Peyer's patch (tissue), 4 donors: ENCODE data around the gene CPLANE2. TPM values are rescaled to one million over a fixed set of nuclear protein-coding genes. Genes with fewer than 3 reads are reported as not detected.
"Not testable (repeated sequence)": the region's sequence is repeated elsewhere in the genome, so short reads cannot be mapped to it uniquely, and the experiment has no call there.

Source experiments
- DNase-seq, 3 donors: peaks; one replicate each; pipeline ENCODE4 v3.0.0-alpha.2; 2017 to 2019
- H3K27ac ChIP-seq, 4 donors: fragments of 200-600 bp; sonication (generic); one replicate each; pipeline ENCODE4 v1.5.1; 2016 to 2019
- H3K27me3 ChIP-seq, 2 donors: fragments of 200-600 bp; sonication (generic); one replicate each; pipeline ENCODE4 v1.5.1; 2019
- H3K36me3 ChIP-seq, 3 donors: fragments of 200-600 bp; sonication (generic); one replicate each; pipeline ENCODE4 v1.5.1; 2016 to 2019
- H3K4me1 ChIP-seq, 4 donors: fragments of 200-600 bp; sonication (generic); one replicate each; pipeline ENCODE4 v1.5.1; 2016 to 2019
- H3K4me3 ChIP-seq, 4 donors: fragments of 200-600 bp; sonication (generic); 1 replicate in 3 of 4; 2 replicates in 1 of 4; pipeline ENCODE4 v1.5.1; 2016 to 2019; ENCODE audit warnings: mild to moderate bottlenecking in 1 of 4
- H3K9me3 ChIP-seq, 4 donors: fragments of 200-600 bp; sonication (generic); one replicate each; pipeline ENCODE4 v1.5.1; 2016 to 2019; ENCODE audit warnings: mild to moderate bottlenecking in 1 of 4
- POLR2A ChIP-seq, 2 donors: fragments of 450-650 bp; IDR thresholded peaks; one replicate each; pipeline ENCODE4 v1.5.1; 2017; ENCODE audit warnings: antibody characterized with exemption in 2 of 2, mild to moderate bottlenecking in 2 of 2, moderate library complexity in 2 of 2
- total RNA-seq, 4 donors: library from RNA; depleted of rRNA; stranded (reverse); fragments of >200 nt; gene quantifications; one replicate each; pipeline ENCODE4 v1.1.0, GENCODE V29; 2016
- TF ChIP-seq, protein P1 (sequence below), 6 experiments: fragments of 450-650 bp in 4 of 6; fragments of 200-600 bp in 2 of 6; sonication (generic) in 1 of 6; IDR thresholded peaks; one replicate each; pipeline ENCODE4 v1.5.1; 2017 to 2019; ENCODE audit warnings: antibody characterized with exemption in 6 of 6, mild to moderate bottlenecking in 3 of 6, moderate library complexity in 1 of 6

The CPLANE2 gene
- total RNA-seq, 4 donors from 2014 or later: 1.2 to 6.6 (median 3.4) TPM; not detected in 1

DNA sequence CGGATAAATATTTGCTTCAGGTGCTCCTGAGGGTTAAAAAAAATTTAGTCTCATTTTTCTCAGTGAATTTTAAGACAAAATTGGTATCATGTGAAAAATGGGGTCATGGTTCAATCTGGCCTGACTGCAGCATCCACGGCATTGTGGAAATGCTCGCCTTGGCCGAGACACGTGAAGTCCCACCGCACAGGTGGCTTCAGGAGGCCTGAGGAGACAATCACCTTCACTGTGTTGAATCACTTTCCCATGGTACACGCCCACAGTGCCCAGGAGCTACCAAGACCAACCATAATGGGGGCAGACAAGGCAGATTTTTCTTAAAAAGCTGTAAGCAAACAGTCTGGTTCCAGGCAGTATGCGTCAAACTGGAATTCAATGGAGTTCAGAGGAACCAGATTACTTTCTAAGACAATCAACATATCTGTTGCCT, 11.0 kb upstream of the CPLANE2 start:
- Histone ChIP-seq H3K4me1 (peaks cover 0 to 34% (median 2%) of the 10 kb centered on the region in 4 donors), H3K27ac (peak overlapping the region in 3 of 4 donors; percentile 45 to 74 (median 49))

DNA sequence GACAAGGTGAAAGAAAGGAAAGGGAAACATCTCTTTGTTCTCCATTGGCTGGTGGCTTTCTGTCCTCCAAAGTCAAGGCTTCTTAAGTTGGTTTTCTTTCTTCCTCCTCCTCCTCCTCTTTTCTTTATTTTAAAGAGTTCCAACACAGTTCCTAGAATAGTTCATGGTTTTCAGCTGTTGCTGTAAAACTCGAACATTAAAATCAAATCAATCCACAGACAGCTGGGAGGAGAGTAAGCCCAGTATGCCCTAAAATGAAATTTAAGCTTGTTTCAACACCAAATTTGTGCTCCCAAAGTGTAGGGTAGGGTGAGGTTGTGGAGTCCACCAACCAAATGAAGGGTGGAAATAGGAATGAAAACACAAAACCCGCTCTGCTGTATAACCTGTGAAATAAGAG, 10.5 kb upstream of the CPLANE2 start:
- TF ChIP-seq POLR2A (IDR thresholded peaks at IDR 0.05): no peak
- TF ChIP-seq, protein P1, sequence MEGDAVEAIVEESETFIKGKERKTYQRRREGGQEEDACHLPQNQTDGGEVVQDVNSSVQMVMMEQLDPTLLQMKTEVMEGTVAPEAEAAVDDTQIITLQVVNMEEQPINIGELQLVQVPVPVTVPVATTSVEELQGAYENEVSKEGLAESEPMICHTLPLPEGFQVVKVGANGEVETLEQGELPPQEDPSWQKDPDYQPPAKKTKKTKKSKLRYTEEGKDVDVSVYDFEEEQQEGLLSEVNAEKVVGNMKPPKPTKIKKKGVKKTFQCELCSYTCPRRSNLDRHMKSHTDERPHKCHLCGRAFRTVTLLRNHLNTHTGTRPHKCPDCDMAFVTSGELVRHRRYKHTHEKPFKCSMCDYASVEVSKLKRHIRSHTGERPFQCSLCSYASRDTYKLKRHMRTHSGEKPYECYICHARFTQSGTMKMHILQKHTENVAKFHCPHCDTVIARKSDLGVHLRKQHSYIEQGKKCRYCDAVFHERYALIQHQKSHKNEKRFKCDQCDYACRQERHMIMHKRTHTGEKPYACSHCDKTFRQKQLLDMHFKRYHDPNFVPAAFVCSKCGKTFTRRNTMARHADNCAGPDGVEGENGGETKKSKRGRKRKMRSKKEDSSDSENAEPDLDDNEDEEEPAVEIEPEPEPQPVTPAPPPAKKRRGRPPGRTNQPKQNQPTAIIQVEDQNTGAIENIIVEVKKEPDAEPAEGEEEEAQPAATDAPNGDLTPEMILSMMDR (IDR thresholded peaks at IDR 0.05): no peak
- H3K9me3 ChIP-seq: no peaks in the 10 kb centered on the region
- no peak overlapping the region for H3K4me3 ChIP-seq
- DNase-seq: no peak
- H3K27me3 ChIP-seq: no peaks in the 10 kb centered on the region
- peaks cover 0 to 34% (median 2%) of the 10 kb centered on the region in 4 donors for H3K4me1 ChIP-seq
- H3K27ac ChIP-seq: peak overlapping the region in 1 of 4 donors; percentile 74
- peaks cover 0 to 29% (median 0%) of the 10 kb centered on the region in 3 donors for H3K36me3 ChIP-seq

More for the DNA sequence above, 11.0 kb upstream of the CPLANE2 start:
- Histone ChIP-seq H3K9me3 (no peaks in the 10 kb centered on the region), H3K36me3 (peaks cover 0 to 35% (median 0%) of the 10 kb centered on the region in 3 donors), H3K27me3 (no peaks in the 10 kb centered on the region), H3K4me3 (no peak overlapping the region)
- DNase-seq: peak in 1 of 3 donors; percentile 45
- TF ChIP-seq POLR2A (IDR thresholded peaks at IDR 0.05): no peak
- TF ChIP-seq, protein P1 (IDR thresholded peaks at IDR 0.05): no peak

DNA sequence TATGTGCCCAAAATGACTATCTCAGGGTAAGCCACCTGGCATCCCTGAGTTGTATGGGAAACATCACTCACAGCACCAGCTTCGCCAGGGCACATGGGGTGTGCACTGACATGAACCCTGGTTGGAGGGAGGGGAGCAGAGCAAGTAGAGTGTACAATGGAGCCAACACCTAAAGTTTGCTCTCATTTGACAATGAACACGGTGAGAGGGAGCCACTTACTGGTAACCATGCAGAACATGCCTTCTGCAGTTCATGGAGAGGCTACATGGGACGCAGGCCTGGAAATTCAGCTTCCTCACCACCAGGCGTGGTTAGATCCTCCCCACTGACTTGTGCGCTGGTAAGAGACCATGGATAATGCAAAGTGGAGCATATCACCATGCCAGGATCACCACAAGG, 10.0 kb upstream of the CPLANE2 start:
- Histone ChIP-seq H3K9me3 (no peaks in the 10 kb centered on the region), H3K27ac (no peak overlapping the region), H3K4me3 (no peak overlapping the region), H3K36me3 (peaks cover 0 to 24% (median 0%) of the 10 kb centered on the region in 3 donors), H3K4me1 (peaks cover 0 to 34% (median 2%) of the 10 kb centered on the region in 4 donors), H3K27me3 (no peaks in the 10 kb centered on the region)
- TF ChIP-seq, protein P1 (IDR thresholded peaks at IDR 0.05): no peak
- TF ChIP-seq POLR2A (IDR thresholded peaks at IDR 0.05): no peak
- DNase-seq: peak in 2 of 3 donors; percentile 6 to 9

DNA sequence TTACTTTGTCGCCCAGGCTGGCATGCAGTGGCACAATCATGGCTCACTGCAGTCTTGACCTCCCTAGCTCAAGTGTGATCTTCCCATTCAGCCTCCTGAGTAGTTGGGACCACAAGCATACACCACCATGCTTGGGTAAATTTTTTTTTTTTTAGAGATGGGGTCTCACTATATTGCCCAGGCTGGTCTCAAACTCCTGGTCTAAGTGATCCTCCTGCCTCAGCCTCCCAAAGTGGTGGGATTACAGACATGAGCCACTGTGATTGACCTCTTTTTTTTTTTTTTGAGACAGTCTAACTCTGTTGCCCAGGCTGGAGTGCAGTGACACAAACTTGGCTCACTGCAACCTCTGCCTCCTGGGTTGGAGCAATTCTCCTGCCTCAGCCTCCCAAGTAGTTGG, 9.3 kb upstream of the CPLANE2 start:
- Histone ChIP-seq H3K36me3 (peaks cover 0 to 17% (median 0%) of the 10 kb centered on the region in 3 donors), H3K4me1 (peaks cover 0 to 34% (median 2%) of the 10 kb centered on the region in 4 donors)
- H3K27ac ChIP-seq, H3K4me3 ChIP-seq, H3K9me3 ChIP-seq, H3K27me3 ChIP-seq, DNase-seq: not testable (repeated sequence)

DNA sequence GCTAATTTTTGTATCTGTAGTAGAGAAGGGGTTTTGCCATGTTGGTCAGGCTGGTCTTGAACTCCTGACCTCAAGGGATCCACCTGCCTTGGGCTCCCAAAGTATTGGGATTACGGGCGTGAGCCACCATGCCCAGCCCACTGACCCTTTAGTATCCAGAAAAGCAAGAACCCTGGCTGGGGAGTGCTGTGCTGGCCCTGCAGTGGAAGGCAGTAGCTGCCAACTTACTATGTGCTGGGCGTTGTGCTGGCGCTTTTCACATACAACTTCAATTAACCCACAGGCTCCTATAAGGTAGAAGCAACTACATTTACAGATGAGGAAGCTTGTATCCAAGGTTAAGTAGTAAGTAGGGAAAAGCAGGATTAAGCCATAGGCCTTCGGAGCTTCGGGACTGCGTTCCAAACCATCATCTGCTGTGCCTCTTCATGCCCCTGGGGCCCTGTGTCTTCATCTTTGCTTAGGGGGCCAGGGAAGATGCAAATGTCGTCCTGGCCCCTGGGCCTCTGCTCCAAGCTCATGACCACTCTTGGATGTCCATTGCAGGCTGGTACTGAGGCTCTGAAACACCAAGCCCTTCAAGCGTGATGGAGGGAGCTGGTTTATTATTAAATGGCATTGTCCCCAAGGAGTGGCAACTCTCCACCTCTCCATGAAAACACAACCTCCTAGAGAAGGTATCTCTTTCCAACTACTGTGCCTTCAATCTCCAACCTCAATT, 8.7 kb upstream of the CPLANE2 start:
- H3K4me3 ChIP-seq: no peak overlapping the region
- H3K36me3 ChIP-seq: peaks cover 0 to 11% (median 0%) of the 10 kb centered on the region in 3 donors
- TF ChIP-seq, protein P1 (IDR thresholded peaks at IDR 0.05): no peak
- TF ChIP-seq POLR2A (IDR thresholded peaks at IDR 0.05): no peak
- peaks cover 0 to 34% (median 2%) of the 10 kb centered on the region in 4 donors for H3K4me1 ChIP-seq
- H3K9me3 ChIP-seq: no peaks in the 10 kb centered on the region
- no peak overlapping the region for H3K27ac ChIP-seq
- no peaks in the 10 kb centered on the region for H3K27me3 ChIP-seq
- DNase-seq: peak in 2 of 3 donors; percentile 6 to 36

DNA sequence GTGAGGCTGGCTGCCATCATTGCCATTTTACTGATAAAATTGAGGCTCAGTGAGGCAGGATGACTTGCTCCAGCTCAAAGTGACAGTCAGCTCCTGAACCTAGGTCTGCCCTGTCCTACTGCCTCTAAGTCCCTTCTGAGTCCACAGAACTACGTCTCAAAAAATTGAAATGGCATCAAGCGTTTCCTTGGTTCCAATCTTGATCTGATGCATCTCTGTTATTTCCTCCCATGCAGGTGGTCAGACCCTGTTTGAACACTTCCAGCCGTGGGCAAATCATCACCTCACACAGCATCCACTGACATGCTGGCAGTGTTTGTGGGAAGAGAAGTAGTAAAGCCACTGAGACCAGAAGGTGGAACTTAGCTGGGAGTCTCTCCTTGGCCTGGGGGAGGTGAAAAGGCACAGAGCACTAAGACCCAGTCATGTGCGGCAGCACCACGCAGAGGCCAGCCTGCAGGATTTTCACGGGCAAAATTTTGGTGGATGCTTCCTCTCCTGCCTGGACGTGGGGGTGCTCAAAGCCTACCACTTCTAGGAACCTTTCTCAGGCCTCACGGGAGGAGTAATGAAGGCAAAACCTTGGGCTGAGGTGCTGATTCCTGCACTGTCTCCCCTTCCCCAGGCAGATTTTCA, 7.8 kb upstream of the CPLANE2 start:
- H3K9me3 ChIP-seq: no peaks in the 10 kb centered on the region
- peak in 2 of 3 donors; percentile 4 to 29 for DNase-seq
- TF ChIP-seq, protein P1 (IDR thresholded peaks at IDR 0.05): no peak
- TF ChIP-seq POLR2A (IDR thresholded peaks at IDR 0.05): no peak
- H3K4me1 ChIP-seq: peaks cover 0 to 28% (median 2%) of the 10 kb centered on the region in 4 donors
- H3K36me3 ChIP-seq: peaks cover 0 to 8% (median 0%) of the 10 kb centered on the region in 3 donors
- H3K4me3 ChIP-seq: no peak overlapping the region
- no peaks in the 10 kb centered on the region for H3K27me3 ChIP-seq
- H3K27ac ChIP-seq: no peak overlapping the region
